ENCODE data around the gene CENPW.

- no peak for TF ChIP-seq CTCF (IDR thresholded peaks at IDR 0.05)
- no peak for TF ChIP-seq POLR2A (IDR thresholded peaks at IDR 0.05)
Measured at GRCh38 chr6:126337323-126337722, 2.6 kb upstream of the CENPW start.
